ENCODE data around the gene CARD10.

CARD10 gene

DNA sequence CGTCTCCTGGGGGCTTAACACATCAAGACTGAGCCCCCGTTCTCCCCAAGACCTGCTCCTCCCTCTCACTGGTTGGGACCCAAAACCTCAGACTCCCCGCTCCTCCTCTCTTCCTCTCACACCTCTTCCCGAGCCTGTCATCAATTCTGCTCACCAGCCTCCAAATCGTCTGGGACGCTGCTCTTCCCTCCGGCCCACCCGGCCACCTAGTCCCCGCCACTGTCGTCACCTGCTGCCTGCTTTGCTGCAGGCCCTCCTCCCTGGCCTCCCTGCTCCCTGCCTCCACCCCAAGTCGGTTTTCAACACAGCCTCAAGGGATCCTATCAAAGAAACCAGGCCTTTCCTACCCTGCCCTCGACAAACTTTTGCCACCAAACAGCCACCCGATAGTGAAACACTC, 36.2 kb downstream of the CARD10 start:
- Histone ChIP-seq H3K27ac (ENCODE audit: low read length) (no peak overlapping the region), H3K9ac (ENCODE audit: low read length) (no peak overlapping the region), H4K20me1 (ENCODE audit: insufficient read depth, low read length) (peaks cover 36% of the 10 kb centered on the region), H3K36me3 (replicated peaks; ENCODE audit: low read depth, low read length) (peaks cover 20% of the 10 kb centered on the region), H3K4me1 (ENCODE audit: low read length) (peaks cover 26% of the 10 kb centered on the region), H3K4me2 (ENCODE audit: low read length) (no peak overlapping the region), H3K79me2 (ENCODE audit: low read length) (peaks cover 69% of the 10 kb centered on the region), H3K27me3 (ENCODE audit: low read depth, low read length) (no peaks in the 10 kb centered on the region), H3K9me3 (ENCODE audit: insufficient read depth, low read length) (no peaks in the 10 kb centered on the region), H3K4me3 (ENCODE audit: low read length) (no peak overlapping the region), H2AFZ (ENCODE audit: low read depth, low read length) (no peak overlapping the region)
- no peak for TF ChIP-seq EZH2phosphoT487 (IDR thresholded peaks at IDR 0.05; ENCODE audit: low read depth)
- TF ChIP-seq, protein P1, sequence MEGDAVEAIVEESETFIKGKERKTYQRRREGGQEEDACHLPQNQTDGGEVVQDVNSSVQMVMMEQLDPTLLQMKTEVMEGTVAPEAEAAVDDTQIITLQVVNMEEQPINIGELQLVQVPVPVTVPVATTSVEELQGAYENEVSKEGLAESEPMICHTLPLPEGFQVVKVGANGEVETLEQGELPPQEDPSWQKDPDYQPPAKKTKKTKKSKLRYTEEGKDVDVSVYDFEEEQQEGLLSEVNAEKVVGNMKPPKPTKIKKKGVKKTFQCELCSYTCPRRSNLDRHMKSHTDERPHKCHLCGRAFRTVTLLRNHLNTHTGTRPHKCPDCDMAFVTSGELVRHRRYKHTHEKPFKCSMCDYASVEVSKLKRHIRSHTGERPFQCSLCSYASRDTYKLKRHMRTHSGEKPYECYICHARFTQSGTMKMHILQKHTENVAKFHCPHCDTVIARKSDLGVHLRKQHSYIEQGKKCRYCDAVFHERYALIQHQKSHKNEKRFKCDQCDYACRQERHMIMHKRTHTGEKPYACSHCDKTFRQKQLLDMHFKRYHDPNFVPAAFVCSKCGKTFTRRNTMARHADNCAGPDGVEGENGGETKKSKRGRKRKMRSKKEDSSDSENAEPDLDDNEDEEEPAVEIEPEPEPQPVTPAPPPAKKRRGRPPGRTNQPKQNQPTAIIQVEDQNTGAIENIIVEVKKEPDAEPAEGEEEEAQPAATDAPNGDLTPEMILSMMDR (IDR thresholded peaks at IDR 0.05; ENCODE audit: low read depth, low read length), result no peak

DNA sequence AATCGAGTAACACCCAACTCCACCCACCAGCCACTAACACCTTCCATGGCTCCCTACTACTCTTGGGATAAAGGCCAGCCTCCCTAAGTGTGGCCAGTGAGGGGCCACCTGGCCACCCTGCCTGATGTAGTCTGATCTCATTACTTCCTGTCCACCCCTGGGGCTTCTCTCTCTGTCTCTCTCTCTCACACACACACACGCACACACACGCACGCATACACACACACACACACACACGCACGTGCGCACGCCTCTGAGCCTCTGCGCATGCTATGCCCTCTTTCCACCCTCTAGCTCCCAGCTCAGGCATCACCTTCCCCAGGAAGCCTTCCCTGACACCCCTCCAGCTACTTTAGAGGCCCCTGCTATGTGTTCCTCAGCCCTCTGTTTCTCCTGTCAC, 37.0 kb downstream of the CARD10 start:
- no peak overlapping the region for H3K27ac ChIP-seq (ENCODE audit: low read length)
- TF ChIP-seq, protein P1 (IDR thresholded peaks at IDR 0.05; ENCODE audit: low read depth, low read length), result no peak
- no peak for TF ChIP-seq EZH2phosphoT487 (IDR thresholded peaks at IDR 0.05; ENCODE audit: low read depth)
- peaks cover 20% of the 10 kb centered on the region for H3K36me3 ChIP-seq (replicated peaks; ENCODE audit: low read depth, low read length)
- peaks cover 36% of the 10 kb centered on the region for H4K20me1 ChIP-seq (ENCODE audit: insufficient read depth, low read length)
- no peak overlapping the region for H3K4me2 ChIP-seq (ENCODE audit: low read length)
- no peak overlapping the region for H3K4me3 ChIP-seq (ENCODE audit: low read length)
- peaks cover 18% of the 10 kb centered on the region for H3K4me1 ChIP-seq (ENCODE audit: low read length)
- H3K9me3 ChIP-seq (ENCODE audit: insufficient read depth, low read length), result no peaks in the 10 kb centered on the region
- H3K9ac ChIP-seq (ENCODE audit: low read length), result no peak overlapping the region
- no peak overlapping the region for H2AFZ ChIP-seq (ENCODE audit: low read depth, low read length)
- peaks cover 69% of the 10 kb centered on the region for H3K79me2 ChIP-seq (ENCODE audit: low read length)
- H3K27me3 ChIP-seq (ENCODE audit: low read depth, low read length), result no peaks in the 10 kb centered on the region

DNA sequence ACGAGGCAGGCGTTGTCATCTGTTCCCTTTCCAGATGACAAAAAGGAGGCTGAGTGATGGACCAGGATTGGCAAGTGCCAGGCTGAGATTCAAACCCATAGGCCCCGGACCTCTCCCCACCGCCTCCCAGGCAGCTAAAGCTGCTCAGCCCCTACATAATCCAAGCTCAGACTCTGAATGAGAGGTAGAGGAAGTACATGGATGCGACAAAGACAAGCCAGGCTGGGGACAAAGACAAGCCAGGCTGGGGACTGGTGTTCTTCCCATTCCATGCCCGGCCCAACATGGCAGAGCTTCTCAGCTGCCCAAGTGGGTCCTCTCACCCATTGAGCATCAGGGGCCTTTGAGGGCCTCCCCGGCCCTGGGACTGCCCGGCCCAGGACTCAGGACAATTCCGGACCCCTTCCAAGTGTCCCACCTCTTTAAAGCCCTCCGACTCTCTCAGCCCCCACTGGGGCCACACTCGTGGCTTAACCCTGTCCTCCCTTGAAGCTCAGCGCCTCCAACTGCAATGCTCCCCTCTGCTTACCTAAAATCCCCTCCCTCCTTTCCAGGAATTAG, 37.8 kb downstream of the CARD10 start:
- no peak overlapping the region for H3K4me2 ChIP-seq (ENCODE audit: low read length)
- peaks cover 10% of the 10 kb centered on the region for H3K4me1 ChIP-seq (ENCODE audit: low read length)
- no peak for TF ChIP-seq EZH2phosphoT487 (IDR thresholded peaks at IDR 0.05; ENCODE audit: low read depth)
- TF ChIP-seq, protein P1 (IDR thresholded peaks at IDR 0.05; ENCODE audit: low read depth, low read length), result no peak
- H3K79me2 ChIP-seq (ENCODE audit: low read length), result peaks cover 66% of the 10 kb centered on the region
- H2AFZ ChIP-seq (ENCODE audit: low read depth, low read length), result no peak overlapping the region
- no peaks in the 10 kb centered on the region for H3K9me3 ChIP-seq (ENCODE audit: insufficient read depth, low read length)
- H3K9ac ChIP-seq (ENCODE audit: low read length), result no peak overlapping the region
- H3K36me3 ChIP-seq (replicated peaks; ENCODE audit: low read depth, low read length), result peaks cover 27% of the 10 kb centered on the region
- no peaks in the 10 kb centered on the region for H3K27me3 ChIP-seq (ENCODE audit: low read depth, low read length)
- H3K4me3 ChIP-seq (ENCODE audit: low read length), result no peak overlapping the region
- peaks cover 36% of the 10 kb centered on the region for H4K20me1 ChIP-seq (ENCODE audit: insufficient read depth, low read length)
- no peak overlapping the region for H3K27ac ChIP-seq (ENCODE audit: low read length)

DNA sequence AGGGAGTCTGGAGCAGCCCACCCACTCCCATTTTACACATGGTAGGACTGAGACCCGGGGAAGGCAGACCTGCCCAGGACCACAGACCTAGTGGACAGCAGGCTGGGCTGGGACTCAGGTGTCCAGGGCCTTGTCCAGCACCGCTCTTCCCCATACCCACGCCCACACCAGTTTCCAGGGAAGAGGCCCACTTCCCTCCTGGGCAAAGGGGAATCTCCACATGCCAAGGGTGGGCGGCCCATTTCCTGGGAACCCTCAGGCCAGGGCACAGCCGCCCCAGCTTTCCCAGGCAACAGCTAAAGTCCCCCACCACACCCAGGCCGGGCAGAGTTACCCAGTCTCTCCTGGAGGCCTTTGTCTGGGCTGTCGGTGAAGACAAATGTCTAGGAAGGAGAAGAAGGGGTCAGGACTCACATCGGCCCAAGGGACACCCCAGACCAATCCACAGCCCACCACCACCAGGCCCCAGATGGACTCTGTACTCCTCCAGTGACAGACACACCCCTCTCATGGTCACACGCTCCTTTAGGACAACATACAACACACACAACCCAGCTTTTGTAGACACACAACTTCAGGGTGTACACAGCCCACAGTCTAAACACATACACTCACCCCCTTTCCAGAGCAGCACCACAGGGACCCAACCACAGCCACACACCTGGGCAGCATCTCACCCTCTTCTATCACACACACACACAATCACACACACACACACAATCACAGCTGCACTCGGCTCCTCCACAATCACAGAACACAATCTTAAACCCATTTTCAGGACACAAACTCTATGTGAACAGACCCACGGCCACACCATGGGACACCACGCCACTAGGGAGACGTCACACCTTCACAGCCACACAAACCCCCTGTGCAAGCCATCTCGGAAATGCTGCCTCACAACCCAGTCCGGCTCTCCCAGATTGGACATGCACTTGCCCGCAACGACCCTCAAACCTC, 38.5 kb downstream of the CARD10 start:
- H3K27ac ChIP-seq (ENCODE audit: low read length), result no peak overlapping the region
- H3K4me2 ChIP-seq (ENCODE audit: low read length), result no peak overlapping the region
- no peaks in the 10 kb centered on the region for H3K27me3 ChIP-seq (ENCODE audit: low read depth, low read length)
- H2AFZ ChIP-seq (ENCODE audit: low read depth, low read length), result no peak overlapping the region
- peaks cover 34% of the 10 kb centered on the region for H3K36me3 ChIP-seq (replicated peaks; ENCODE audit: low read depth, low read length)
- TF ChIP-seq, protein P1 (IDR thresholded peaks at IDR 0.05; ENCODE audit: low read depth, low read length), result no peak
- H3K4me3 ChIP-seq (ENCODE audit: low read length), result no peak overlapping the region
- H3K9me3 ChIP-seq (ENCODE audit: insufficient read depth, low read length), result no peaks in the 10 kb centered on the region
- H3K79me2 ChIP-seq (ENCODE audit: low read length), result peaks cover 59% of the 10 kb centered on the region
- peaks cover 9% of the 10 kb centered on the region for H3K4me1 ChIP-seq (ENCODE audit: low read length)
- peaks cover 36% of the 10 kb centered on the region for H4K20me1 ChIP-seq (ENCODE audit: insufficient read depth, low read length)
- no peak overlapping the region for H3K9ac ChIP-seq (ENCODE audit: low read length)
